ENCODE measurements around the gene CECR2. TPM values are rescaled to one million over a fixed set of nuclear protein-coding genes. Genes with fewer than 3 reads are reported as not detected.
"Not testable (repeated sequence)": the region's sequence is repeated elsewhere in the genome, so short reads cannot be mapped to it uniquely, and the experiment has no call there.

Gene CECR2
- total RNA-seq, 1 experiment from 2014 or later, result not detected

DNA sequence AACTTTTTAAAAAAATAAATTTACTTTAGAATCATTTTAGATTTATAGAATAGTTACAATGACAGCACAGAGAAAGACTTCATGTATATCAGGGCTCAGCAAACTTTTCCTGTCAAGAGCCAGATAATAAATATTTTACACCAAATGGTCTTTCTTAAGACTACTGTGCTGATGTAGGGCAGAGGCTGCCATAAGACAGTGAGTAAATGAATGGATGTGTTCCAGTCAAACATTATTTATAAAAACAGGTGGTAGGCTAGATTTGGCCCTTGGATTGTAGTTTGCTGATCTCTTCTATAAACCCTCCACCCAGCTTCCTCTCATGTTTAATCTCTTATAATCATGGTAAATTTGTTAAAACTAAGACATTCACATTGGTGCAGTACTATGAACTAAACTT is 33.0 kb downstream of the CECR2 start:
- DNase-seq (ENCODE audit: low spot score), result no peak

DNA sequence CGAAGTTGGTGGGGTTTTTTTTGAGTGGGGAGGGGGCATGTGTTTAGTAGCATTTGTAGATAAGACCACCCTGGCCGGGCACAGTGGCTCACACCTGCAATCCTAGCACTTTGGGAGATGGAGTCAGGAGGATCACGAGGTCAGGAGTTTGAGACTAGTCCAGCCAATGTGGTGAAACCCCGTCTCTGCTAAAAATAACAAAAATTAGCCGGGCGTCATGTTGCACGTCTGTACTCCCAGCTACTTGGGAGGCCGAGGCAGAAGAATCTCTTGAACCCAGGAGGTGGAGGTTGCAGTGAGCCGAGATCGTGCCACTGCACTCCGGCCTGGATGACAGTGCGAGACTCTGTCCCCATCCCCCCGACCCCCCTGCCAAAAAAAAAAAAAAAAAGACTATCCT is 34.6 kb downstream of the CECR2 start:
- DNase-seq (ENCODE audit: low spot score), result no peak

DNA sequence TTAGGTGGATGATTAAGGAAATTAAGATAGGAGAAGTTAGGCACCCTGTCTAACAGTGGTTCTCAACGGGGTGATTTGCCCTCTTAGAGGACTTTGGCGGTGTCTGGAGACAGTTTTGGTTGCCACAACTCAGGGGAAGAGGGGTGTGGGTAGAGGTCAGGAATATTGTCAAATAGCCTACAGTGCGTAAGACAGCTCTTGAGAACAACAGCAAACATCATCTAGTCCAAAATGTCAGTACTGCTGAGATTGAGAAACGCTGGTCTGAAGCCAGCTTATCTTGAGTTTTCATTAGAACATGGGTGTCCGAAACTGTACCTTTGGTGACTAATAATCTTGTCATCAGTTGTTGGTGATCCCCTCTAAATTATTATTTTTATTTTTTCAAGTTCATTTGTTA is 38.4 kb downstream of the CECR2 start:
- no peak for DNase-seq (ENCODE audit: low spot score)

DNA sequence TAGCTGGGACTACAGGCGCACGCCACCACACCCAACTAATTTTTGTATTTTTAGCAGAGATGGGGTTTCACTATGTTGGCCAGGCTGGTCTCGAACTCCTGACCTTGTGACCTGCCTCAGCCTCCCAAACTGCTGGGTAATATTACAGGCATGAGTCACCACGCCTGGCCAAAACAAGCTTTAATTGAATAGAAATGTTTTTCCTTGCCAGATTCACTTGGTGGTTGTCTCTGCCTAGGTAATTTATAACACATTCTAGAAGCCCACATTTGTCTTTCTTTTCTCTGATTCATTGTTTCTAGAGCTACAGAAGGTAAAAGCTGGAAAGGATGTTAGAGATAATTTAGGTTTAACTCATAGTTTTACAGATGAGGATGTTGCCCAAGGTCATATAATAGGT is 41.3 kb downstream of the CECR2 start:
- no peak for DNase-seq (ENCODE audit: low spot score)

DNA sequence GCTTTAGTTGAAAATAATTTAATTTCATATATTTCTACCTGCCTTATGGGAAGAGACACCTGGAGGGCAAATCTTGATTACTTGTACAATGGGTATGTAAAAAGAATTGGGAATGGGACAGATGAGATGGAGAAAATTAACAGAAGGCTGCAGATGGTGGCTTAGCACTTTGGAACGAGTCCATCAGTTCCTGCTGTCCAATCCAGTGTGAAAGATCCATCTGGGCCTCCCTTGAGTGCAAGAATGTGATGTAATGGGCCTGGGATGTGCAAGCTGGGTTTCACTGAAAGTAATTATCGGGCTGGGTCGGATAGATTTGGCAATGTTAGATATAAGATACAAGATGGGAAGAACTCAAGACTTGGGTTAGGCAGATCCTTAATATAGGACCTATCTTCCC is 42.0 kb downstream of the CECR2 start:
- DNase-seq (ENCODE audit: low spot score), result no peak

DNA sequence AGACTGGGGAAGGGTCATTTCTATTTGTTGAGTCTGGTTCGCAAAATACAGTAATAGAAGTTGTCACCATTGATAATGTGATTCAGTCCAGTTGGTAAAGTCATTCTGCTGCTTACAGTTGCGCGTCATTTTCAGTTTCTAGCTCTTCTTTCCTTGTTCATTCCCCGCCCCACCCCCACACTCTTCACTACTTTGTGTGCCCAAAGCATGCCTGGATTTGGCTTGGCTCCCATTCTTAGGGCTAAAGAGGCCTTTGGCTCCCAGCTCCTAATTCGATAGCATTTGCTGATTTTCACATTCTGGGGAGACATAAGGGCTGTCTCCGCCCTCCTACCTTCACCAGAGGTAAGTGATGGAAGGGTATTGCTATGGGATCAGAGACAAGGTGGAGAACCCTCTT is 43.0 kb downstream of the CECR2 start:
- no peak for DNase-seq (ENCODE audit: low spot score)

DNA sequence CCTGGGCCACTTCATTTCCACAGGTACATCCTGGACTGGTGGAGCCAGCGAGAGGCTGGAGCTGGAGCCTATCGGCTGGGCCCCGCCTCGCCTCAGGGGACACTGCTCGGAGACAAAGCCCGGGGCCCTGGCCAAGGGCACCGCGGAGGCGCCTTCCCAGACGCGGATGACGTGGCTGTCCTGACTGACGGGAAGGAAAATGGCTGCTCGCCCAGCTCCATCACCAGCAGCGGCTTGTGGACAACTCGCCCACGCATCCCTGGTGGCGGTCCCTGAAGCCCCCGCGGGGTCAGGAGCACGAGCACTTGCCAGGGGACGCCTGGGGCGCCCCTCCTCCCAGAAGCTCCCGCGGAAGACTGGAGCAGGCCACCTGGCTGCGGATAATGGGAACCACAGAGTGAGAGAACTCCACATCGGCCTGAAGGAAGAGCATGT is 49.6 kb downstream of the CECR2 start:
- no peak for DNase-seq (ENCODE audit: low spot score)

DNA sequence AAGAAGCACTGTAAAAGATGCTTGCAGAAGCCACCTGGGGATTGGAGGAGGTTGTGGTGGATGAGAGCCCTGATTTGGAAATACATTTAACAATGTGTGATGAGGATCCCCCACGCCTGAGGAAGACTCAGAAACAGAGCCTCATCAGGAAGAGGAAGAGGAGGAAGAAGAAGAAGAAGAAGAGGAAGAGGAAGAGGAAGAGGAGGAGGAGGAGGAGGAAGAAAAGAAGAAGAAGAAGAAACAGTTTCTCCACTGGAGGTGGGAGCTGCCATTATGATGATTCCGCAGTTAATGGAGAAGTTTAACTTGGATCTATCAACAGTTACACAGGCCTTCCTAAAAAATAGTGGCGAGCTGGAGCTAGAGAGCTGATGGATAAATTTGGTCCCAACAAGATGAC is 50.1 kb downstream of the CECR2 start:
- no peak for DNase-seq (ENCODE audit: low spot score)

DNA sequence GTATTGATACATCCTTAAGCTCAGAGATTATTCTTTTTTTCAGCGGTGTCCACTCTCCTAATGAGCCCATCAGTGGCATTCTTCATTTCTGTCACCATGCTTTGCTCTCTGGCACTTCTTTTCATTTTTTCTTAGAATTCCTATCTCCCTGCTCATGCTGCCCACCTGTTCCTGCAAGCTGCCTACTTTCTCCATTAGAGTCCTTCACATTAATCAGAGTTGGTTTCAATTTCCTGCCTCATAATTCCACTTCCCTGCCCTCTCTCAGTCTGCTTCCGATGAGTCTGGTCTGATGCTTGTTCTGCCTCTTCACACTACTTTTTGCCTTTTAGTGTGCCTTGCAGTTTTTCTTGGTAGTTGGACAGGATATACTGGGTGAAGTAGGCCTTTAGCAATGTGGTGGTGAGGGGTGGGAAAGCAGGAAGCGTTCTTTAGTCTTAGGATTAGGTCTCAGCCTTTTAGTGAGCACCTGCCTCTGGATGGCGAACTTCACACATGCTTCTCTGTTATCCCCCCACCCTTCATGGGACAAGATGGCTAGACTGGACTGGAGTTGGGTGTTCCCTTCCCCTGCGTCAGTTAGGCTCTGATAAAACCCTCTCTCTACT is 53.6 kb downstream of the CECR2 start:
- DNase-seq (ENCODE audit: low spot score), result no peak

DNA sequence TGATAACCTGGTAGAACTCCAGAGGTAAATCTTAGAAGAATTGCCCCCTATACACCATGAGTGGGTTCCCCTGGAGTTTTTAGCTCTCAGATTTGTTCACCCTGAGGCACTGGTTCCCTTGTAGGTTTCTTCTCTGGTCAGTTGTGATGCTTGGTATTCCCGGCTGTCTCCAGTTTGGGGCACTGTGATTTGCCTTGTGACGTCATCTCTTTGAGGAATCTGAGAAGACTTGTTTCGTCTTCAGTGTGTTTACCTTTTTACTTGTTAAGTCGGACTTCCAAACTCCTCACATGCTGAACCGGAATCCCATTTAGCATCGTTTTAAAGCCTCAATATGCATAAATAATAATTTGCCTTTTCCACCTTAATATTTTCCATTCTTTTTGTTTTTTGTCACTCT is 54.4 kb downstream of the CECR2 start:
- no peak for DNase-seq (ENCODE audit: low spot score)

DNA sequence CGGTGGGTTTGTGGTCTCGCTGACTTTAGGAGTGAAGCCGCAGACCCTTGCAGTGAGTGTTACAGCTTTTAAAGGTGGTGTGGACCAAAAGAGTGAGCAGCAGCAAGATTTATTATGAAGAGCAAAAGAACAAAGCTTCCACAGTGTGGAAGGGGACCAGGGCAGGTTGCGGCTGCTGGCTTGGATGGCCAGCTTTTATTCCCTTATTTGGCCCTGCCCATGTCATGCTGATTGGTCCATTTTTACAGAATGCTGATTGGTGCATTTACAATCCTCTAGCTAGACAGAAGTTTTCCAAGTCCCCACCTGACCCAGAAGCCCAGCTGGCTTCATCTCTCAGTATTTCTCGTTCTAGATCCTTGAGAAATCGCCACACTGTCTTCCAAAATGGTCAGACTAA is 58.3 kb downstream of the CECR2 start:
- DNase-seq (ENCODE audit: low spot score), result not testable (repeated sequence)

DNA sequence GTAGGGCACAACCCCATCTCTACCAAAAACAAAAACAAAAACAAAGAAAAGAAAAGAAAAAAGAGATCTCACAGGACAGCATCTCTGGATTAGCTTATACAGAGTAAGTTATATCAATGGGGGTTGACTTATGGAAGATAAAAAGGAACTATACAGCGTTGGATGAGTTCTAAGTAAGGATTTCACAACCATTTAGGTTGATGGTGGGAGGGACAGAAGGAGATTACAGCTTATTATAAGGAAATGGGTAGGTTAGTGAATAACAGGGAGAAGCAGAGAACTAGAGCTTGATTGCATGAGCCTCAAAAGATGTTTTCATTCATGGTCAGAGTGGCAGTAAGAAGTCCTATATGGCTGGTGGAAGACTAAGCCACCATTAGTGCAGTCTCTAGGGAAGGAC is 60.3 kb downstream of the CECR2 start:
- DNase-seq (ENCODE audit: low spot score), result no peak

DNA sequence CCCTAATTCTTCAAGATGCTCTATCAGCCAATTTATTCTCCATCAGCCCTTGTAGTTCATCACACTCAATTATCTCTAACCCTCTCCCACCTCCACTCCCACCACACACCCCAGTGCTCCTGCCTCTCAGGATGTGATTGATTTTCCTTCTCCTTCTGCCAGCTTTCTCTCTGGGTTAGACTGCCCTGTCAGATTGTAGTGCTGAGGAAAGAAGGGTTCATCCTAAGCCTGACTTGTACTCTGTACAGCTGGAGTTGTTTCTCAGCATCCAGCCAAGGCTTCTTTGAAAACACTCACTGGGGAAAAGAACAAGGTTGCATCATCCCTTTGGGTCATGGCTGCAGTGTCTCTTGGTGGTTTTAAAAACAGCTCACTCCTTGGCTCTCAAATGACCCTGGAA is 61.2 kb downstream of the CECR2 start:
- DNase-seq (ENCODE audit: low spot score), result no peak

DNA sequence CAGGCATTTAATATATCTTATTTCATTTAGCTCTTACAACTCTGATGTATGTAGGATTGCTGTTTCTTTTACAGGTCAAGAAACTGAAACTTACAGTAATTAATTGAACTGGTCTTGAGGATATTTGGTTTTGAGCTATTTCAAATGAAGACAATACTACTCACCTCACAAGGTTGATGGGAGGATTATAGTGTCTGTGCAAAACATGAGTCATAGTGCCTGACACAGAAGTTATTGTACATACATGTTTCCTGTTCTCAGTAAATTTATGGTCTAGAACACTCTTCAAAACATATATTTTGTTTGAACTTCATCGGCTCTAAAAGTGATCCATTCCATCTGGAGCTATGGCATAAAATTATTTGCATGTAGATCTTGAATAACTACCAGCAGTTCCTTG is 61.9 kb downstream of the CECR2 start:
- DNase-seq (ENCODE audit: low spot score), result no peak

DNA sequence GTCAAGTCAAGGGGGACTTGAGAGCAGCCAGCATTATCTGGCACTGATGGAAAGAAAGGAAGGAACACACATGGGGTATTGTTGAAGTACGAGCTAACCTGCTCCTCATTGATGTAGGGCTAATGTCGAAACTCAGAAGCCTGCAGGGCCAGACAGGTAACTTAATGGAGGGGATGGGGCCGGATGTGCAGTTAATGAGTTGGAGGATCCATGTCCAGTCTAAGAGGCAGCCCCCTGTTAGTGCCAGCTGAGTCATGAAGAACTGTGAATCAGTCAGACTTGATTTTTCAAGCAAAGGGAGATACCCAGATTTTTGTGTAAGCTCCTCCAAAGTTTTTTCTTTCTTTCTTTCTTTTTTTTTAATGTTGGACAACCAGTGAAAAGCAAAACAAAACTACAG is 65.6 kb downstream of the CECR2 start:
- no peak for DNase-seq (ENCODE audit: low spot score)

DNA sequence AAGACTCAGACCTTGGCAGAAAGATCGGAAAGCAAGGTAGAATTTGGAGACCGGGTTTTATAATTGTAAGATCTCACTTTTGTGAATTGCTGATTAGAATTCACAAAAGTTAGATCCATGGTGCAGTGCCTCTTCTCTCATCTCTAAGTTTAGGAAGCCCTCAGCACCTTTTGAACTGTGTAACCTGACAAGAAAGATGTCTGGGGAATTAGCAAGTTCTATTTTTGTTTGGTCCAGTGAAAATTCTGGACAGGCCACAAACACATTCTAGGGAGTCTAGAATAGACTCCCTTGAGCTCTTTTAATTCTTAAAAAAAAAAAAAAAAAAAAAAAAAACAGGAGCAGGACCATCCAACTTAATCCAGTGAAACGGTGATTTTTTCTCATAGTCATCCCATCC is 66.1 kb downstream of the CECR2 start:
- no peak for DNase-seq (ENCODE audit: low spot score)

DNA sequence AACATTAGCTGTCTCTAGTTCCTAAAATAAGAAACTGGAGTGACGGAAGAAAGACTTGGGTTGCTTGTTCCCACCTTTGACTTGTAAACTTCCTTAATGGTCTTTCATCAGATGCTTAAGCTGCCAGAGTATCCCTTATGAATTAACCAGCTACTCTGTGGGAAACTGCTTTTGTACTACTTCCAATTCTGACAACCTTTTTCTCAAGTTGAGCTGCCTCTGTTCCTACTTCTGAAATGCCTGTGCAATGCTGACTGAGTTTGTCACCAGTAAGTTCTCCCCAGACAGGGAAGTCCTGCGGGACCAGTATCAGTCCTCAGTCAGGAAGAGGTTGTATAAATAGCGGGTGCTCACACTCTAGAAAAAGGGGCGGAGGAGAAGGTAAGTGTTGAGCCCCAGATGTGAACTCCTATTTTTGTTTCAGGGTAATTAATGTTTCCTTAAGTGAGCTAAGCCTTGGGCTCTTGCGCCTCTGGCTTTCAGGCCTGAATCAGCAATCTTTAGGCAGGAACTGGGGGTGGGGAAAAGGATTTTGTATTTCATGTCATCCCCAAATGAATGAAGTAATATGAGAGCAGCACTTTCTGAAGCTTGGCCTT is 67.2 kb downstream of the CECR2 start:
- DNase-seq (ENCODE audit: low spot score), result no peak

DNA sequence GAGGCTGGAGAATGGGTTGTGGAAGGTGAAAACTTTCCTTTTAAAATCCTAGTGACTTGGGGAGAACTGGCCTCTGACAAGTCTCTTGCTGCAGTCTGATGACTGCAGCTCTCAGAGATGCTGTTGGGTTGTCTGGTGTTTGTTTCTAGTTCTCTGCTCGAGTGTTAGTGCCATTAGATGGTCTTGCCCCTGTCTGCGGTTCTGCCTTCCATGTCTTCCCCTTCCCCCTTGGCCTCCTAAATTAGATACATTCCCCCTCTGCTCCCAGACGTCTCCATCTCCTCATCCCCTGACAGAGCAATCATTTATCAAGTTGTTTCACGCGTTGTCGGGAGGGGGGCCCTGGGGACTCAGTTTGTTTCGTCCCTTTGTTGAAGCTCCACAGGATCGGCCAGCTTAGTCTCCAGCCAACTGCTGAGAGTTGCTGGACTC is 67.7 kb downstream of the CECR2 start:
- DNase-seq (ENCODE audit: low spot score), result no peak

DNA sequence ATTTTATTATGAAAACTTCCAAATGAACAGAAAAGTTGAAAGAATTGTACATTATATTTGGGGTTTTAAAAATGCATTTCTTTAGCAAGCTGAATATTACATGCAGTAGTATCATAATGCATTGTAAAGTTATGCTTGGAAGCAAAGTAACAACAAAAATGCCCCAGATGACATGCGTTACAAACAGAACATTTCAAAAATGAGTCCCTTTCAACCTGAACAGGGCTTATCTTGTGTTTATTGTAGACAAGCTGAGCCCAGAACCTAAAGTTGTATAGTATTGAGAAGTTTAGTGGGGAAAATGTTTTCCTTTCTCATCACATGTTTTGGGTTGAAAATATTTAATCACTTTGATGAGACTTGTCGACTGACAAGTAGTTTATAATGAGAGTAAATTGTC is 68.8 kb downstream of the CECR2 start:
- DNase-seq (ENCODE audit: low spot score), result no peak

DNA sequence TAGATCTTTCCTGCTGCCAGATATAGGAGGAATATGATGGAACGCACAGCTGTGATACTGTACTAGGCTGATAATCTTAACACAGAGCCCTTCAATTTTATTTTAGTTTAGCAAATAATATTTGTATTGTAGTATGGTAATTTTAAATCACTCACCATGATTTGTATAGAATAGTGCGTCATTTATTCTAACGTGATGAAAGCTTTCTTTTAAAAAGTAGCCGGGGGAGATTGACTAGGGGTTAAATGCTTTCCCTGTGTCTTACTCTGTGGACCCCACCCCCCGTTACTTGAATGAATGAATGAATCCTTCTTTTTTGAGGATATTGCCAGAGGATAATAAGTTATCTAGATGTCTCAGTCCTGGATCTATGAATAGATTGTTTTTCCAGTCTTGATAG is 72.1 kb downstream of the CECR2 start:
- DNase-seq (ENCODE audit: low spot score), result no peak

DNA sequence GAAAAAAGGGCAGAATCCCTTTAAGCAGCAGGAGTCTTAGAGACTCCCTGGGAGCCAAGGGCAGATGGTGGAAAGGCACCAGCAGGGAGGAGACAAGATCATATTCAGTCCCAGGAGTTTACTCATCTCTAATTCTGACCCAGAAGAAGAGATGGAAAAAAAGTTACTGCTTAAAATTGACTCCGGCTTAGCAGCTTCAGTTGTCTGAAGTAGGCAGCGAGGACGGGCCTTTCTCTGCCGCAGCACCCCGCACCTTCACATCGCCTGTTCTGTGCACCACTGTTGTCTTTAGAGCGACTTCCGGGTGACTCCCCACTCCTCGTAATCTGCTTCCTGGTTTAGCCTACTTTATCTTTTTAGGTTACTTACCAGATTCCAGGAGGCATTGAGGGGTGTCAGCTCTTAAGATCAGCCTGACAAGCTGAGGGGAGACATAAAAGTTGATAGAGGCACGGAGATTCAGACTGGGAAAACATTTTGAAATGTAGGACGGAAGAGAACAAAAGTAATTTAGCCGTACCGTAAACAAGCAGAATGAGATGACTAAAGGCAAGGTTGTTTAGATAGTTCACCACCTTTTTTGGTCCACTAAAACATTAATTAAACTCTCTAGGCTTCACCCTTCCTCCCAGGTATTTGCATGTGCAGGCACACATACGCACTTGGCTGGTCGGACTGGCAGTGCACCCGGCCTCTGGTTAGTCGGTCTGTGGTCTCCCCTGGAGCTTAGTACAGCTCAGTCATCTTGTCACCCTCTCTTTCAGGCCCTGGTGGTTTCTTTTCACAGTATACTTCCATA is 74.3 kb downstream of the CECR2 start:
- no peak for DNase-seq (ENCODE audit: low spot score)

DNA sequence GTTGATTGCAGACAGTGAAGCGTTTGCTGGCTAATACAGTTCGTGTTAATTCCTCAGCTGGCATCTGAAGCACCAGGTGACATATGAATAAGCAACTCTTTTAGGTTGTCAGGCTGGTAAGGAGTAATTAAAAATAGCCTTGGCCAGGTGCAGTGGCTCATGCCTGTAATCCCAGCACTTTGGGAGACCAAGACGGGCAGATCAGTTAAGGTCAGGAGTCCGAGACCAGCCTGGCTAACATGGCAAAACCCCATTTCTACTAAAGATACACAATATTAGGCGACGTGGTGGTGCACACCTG is 74.9 kb downstream of the CECR2 start:
- DNase-seq (ENCODE audit: low spot score), result no peak

DNA sequence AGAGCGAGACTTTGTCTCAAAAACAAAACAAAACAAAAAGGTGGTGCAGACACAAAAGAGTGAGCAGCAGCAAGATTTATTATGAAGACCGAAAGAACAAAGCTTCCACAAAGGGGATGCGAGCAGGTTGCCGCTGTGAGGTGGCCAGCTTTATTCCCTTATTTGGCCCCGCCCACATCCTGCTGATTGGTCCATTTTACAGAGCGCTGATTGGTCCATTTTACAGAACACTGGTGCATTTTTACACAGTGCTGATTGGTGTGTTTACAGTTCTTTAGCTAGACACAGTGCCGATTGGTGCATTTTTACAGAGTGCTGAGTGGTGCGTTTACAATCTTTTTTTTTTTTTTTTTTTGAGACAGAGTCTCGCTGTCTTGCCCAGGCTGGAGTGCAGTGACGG is 77.4 kb downstream of the CECR2 start:
- DNase-seq (ENCODE audit: low spot score), result no peak
